HepG2 (cell line): Measurements from ENCODE around the gene TROAP. TPM values are rescaled to one million over a fixed set of nuclear protein-coding genes. Genes with fewer than 3 reads are reported as not detected.
A peak's percentile ranks its signal among the peaks of the same experiment; 100 is the strongest.

ENCODE experiments used
- ATAC-seq: fragments of 200-7000 bp; cut with Tn5 transposase; 3 replicates; pipeline ENCODE4 v1.9.1; 2020; ENCODE audit warnings: mild to moderate bottlenecking, moderate library complexity
- BruUV-seq: library from RNA; stranded (reverse); fragments of 400-500 nt; replicated peaks from 2 replicates; lab custom pipeline; 2021; lab: Mats Ljungman, UMichigan
- CTCF ChIA-PET: fragments of 300-600 bp; formaldehyde crosslinking; extraction: SDS; loops from one replicate; lab custom pipeline; 2021; ENCODE audit warnings: low total read pairs, inconsistent platforms, low intra/inter-chr PET ratio; lab: Yijun Ruan, JAX
- POLR2A ChIA-PET: fragments of 350-600 bp; sonication (Branson Sonifier 250); formaldehyde crosslinking; loops from one replicate; lab custom pipeline; 2020; ENCODE audit warnings: antibody characterized with exemption, inconsistent platforms; lab: Yijun Ruan, JAX
- DNase-seq: peaks from one replicate; pipeline ENCODE4 v3.0.0-alpha.2; 2015; ENCODE audit warnings: low spot score
- FAIRE-seq: peaks from 3 replicates; lab custom pipeline; 2011; peaks lifted over from hg19 to GRCh38; lab: Jason Lieb, UNC
- H2AFZ ChIP-seq: one replicate; pipeline ENCODE4 v1.6.1; 2011; ENCODE audit warnings: low read length, inconsistent platforms
- H3K27ac ChIP-seq: fragments of 300-600 bp; 3 replicates; pipeline ENCODE4 v1.8.0; 2011; ENCODE audit warnings: mixed run types, mild to moderate bottlenecking, mixed read lengths, low read length, inconsistent platforms; ENCODE audit not compliant: insufficient read depth; ENCODE audit errors: extremely low read length
- H3K27me3 ChIP-seq, 2 experiments: fragments of 200-600 bp in 1 of 2; 2 replicates in 1 of 2; 3 replicates in 1 of 2; pipeline versions ENCODE4 v1.6.0 to v1.8.0; 2011; ENCODE audit warnings: low read length in 2 of 2, mild to moderate bottlenecking in 2 of 2, moderate library complexity in 2 of 2, inconsistent platforms in 1 of 2; ENCODE audit not compliant: insufficient read depth in 2 of 2, control insufficient read depth in 1 of 2
- H3K36me3 ChIP-seq, 2 experiments: fragments of 200-600 bp in 1 of 2; replicated peaks in 1 of 2; 2 replicates in 1 of 2; 3 replicates in 1 of 2; pipeline versions ENCODE4 v1.5.1 to v1.8.0; 2011; ENCODE audit warnings: low read length in 2 of 2, inconsistent platforms in 1 of 2; ENCODE audit not compliant: insufficient read depth in 2 of 2, control insufficient read depth in 1 of 2
- H3K4me1 ChIP-seq: 2 replicates; pipeline ENCODE4 v1.5.1; 2012; ENCODE audit warnings: low read length, inconsistent platforms; ENCODE audit not compliant: insufficient read depth
- H3K4me2 ChIP-seq: 2 replicates; pipeline ENCODE4 v1.6.0; 2011; ENCODE audit warnings: low read depth, low read length, inconsistent platforms
- H3K4me3 ChIP-seq, 3 experiments: fragments of 200-600 bp in 1 of 3; sonication (generic), shearing (Covaris generic) in 1 of 3; replicated peaks in 1 of 3; 2 replicates each; pipeline ENCODE4 v1.5.1; 2011 to 2016; ENCODE audit warnings: low read length in 3 of 3, inconsistent platforms in 2 of 3, low read depth in 2 of 3, mild to moderate bottlenecking in 2 of 3, control low read depth in 1 of 3, mixed read lengths in 1 of 3; ENCODE audit not compliant: insufficient read depth in 1 of 3
- H3K79me2 ChIP-seq: one replicate; pipeline ENCODE4 v1.6.1; 2011; ENCODE audit warnings: low read length, inconsistent platforms; ENCODE audit not compliant: insufficient read depth
- H3K9ac ChIP-seq: 2 replicates; pipeline ENCODE4 v1.6.0; 2011; ENCODE audit warnings: mild to moderate bottlenecking, low read depth, low read length, inconsistent platforms; ENCODE audit not compliant: insufficient read depth
- H3K9me3 ChIP-seq: 2 replicates; pipeline ENCODE4 v1.5.1; 2012; ENCODE audit warnings: mild to moderate bottlenecking, low read length
- H4K20me1 ChIP-seq: 2 replicates; pipeline ENCODE4 v1.6.0; 2011; ENCODE audit warnings: inconsistent platforms, mild to moderate bottlenecking, low read length, moderate library complexity; ENCODE audit not compliant: insufficient read depth
- KLF9 ChIP-seq: IDR thresholded peaks from 2 replicates; pipeline ENCODE4 v1.6.1; 2016; ENCODE audit warnings: low read depth
- RBM22 ChIP-seq: fragments of 200-400 bp; formaldehyde crosslinking; optimal IDR thresholded peaks from 2 replicates; pipeline ENCODE3; 2017; ENCODE audit warnings: mild to moderate bottlenecking, low read length, moderate library complexity
- SALL1 ChIP-seq: sonication (generic); formaldehyde crosslinking; IDR thresholded peaks from 2 replicates; pipeline ENCODE4 v1.8.0; 2022; ENCODE audit warnings: mild to moderate bottlenecking, missing genetic modification reagents
- ZNF614 ChIP-seq: IDR thresholded peaks from 2 replicates; pipeline ENCODE4 v1.6.1; 2018; ENCODE audit warnings: missing biosample characterization, missing genetic modification reagents, inconsistent platforms, borderline replicate concordance
- ZNF629 ChIP-seq: sonication (generic); formaldehyde crosslinking; conservative IDR thresholded peaks from 2 replicates; pipeline ENCODE4 v1.5.0; 2020; ENCODE audit warnings: missing genetic modification reagents
- ZNF672 ChIP-seq: sonication (generic); formaldehyde crosslinking; IDR thresholded peaks from 2 replicates; pipeline ENCODE4 v1.8.1; 2022; ENCODE audit warnings: missing genetic modification reagents
- ZSCAN22 ChIP-seq: sonication (generic); formaldehyde crosslinking; IDR thresholded peaks from 2 replicates; pipeline ENCODE4 v1.4.0; 2020; ENCODE audit warnings: mild to moderate bottlenecking, missing genetic modification reagents
- WGBS: methylation state at CpG from one replicate; pipeline ENCODE4 v1.1.6; 2017; ENCODE audit warnings: low lambda C conversion rate; 5-methylcytosine and 5-hydroxymethylcytosine counted together
- in situ Hi-C: cut with HindIII; loops from 2 replicates; pipeline ENCODE4 v1.10.0; 2017; ENCODE audit warnings: low pct_unique_long_range_greater_than_20kb; ENCODE audit not compliant: extremely low pct_ligation_motif_present
- intact Hi-C: fragments of 100-400 bp; cut with micrococcal nuclease; formaldehyde crosslinking; loops from one replicate; pipeline ENCODE4 v1.10.0; 2022; ENCODE audit not compliant: unreplicated experiment
- polyA plus RNA-seq, 8 experiments: library from polyadenylated mRNA; depleted of rRNA in 3 of 8; stranded (reverse) in 7 of 8; unstranded in 1 of 8; fragments of >200 nt; fragmentation: Illumina TruSeq in 4 of 8; extraction: Trizol in 4 of 8; gene quantifications; 2 replicates each; pipeline versions ENCODE4 v1.2.1 to v1.2.3, GENCODE V29; 2011 to 2016; ENCODE audit warnings: low read depth in 4 of 8, missing spikeins in 1 of 8, mixed read lengths in 1 of 8; ENCODE audit not compliant: insufficient read depth in 1 of 8
- total RNA-seq, 5 experiments: library from RNA; depleted of rRNA; stranded (reverse); fragments of >200 nt; fragmentation: Illumina TruSeq; extraction: Trizol; gene quantifications; 2 replicates each; pipeline ENCODE4 v1.2.3, GENCODE V29; 2016; ENCODE audit warnings: low read depth in 1 of 5
- TF ChIP-seq, protein P1 (sequence below): sonication (generic); formaldehyde crosslinking; IDR thresholded peaks from 2 replicates; pipeline ENCODE4 v1.5.0; 2020; ENCODE audit warnings: mild to moderate bottlenecking, missing genetic modification reagents

Gene TROAP
- total and polyA plus RNA-seq, 2 of the 13 experiments (the other 11 are each of a cell fraction or from before 2014, with no cell fraction given) = 22.5 to 30.9 TPM

DNA sequence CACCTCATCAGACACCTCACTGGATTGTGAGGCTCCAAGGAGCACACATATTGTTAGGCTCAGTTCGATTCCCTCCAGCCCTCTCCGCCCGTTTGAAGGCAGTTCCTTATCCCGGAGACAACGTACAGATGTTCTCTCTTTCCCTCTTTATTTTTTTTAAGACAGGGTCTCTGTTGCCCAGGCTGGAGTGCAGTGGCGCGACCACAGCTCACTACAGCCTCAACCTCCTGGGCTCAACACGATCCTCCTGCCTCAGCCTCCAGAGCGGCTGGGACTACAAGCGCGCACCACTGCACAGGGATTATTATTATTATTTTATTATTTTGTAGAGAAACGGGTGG lies 718 bp upstream of the TROAP start:
- CTCF ChIA-PET = no interaction called here
- H3K27ac ChIP-seq = peak overlapping the region; percentile 47
- intact Hi-C loops = no loop called here
- peak overlapping the region; percentile 72 to 98 (median 81) for H3K4me3 ChIP-seq
- POLR2A ChIA-PET = interaction anchor here (0.7 to 2.2 kb wide), 15 partner anchors 10 to 419 kb away, joined by 3 to 18 read pairs (median 4); partner anchors contain the start of genes DNAJC22, PRPF40B, SPATS2 and TMBIM6
- peaks cover 8% of the 10 kb centered on the region for H3K79me2 ChIP-seq
- no peaks in the 10 kb centered on the region for H3K9me3 ChIP-seq
- no peak; the same call in 2 of the 3 replicates for ATAC-seq
- TF ChIP-seq RBM22 (no peak), ZNF614 (CRISPR knock-in tag) (no peak), ZNF672 (CRISPR knock-in tag) (no peak), KLF9 (CRISPR knock-in tag) (no peak), ZSCAN22 (CRISPR knock-in tag) (no peak), SALL1 (no peak), ZNF629 (CRISPR knock-in tag) (no peak)
- TF ChIP-seq, protein P1, sequence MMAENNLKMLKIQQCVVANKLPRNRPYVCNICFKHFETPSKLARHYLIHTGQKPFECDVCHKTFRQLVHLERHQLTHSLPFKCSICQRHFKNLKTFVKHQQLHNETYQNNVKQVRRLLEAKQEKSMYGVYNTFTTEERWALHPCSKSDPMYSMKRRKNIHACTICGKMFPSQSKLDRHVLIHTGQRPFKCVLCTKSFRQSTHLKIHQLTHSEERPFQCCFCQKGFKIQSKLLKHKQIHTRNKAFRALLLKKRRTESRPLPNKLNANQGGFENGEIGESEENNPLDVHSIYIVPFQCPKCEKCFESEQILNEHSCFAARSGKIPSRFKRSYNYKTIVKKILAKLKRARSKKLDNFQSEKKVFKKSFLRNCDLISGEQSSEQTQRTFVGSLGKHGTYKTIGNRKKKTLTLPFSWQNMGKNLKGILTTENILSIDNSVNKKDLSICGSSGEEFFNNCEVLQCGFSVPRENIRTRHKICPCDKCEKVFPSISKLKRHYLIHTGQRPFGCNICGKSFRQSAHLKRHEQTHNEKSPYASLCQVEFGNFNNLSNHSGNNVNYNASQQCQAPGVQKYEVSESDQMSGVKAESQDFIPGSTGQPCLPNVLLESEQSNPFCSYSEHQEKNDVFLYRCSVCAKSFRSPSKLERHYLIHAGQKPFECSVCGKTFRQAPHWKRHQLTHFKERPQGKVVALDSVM = peak; percentile 98
- TF ChIP-seq, all 625 proteins: peak for 1
- Histone ChIP-seq H3K27me3 (peaks cover 0 to 4% of the 10 kb centered on the region in 2 experiments; a peak in 1 of 5 replicates), H3K4me1 (peaks cover 15% of the 10 kb centered on the region), H3K4me2 (peak overlapping the region; percentile 81), H3K9ac (peak overlapping the region; percentile 82), H4K20me1 (no peaks in the 10 kb centered on the region), H2AFZ (no peak overlapping the region), H3K36me3 (peaks cover 10 to 19% of the 10 kb centered on the region in 2 experiments)
- no peak for DNase-seq
- 10% methylated on average over 12 of the region's 12 CpGs for WGBS
- in situ Hi-C loops = no loop called here
- BruUV-seq = TSS peak; percentile 94
- FAIRE-seq = peak; percentile 8
